ENCODE data around the gene OR2B3. TPM values are rescaled to one million over a fixed set of nuclear protein-coding genes. Genes with fewer than 3 reads are reported as not detected.

Gene OR2B3
- total RNA-seq, 1 donor from 2014 or later: not detected

- no peak for DNase-seq
- H3K36me3 Mint-ChIP-seq (ENCODE audit: low read depth): no peaks in the 10 kb centered on the region
- POLR2A ChIA-PET: no interaction called here
- no peak within 1 kb of the TSS for H3K4me3 Mint-ChIP-seq
- peaks cover 3% of the 10 kb centered on the region for H3K9me3 Mint-ChIP-seq
- TF ChIP-seq, protein P1, sequence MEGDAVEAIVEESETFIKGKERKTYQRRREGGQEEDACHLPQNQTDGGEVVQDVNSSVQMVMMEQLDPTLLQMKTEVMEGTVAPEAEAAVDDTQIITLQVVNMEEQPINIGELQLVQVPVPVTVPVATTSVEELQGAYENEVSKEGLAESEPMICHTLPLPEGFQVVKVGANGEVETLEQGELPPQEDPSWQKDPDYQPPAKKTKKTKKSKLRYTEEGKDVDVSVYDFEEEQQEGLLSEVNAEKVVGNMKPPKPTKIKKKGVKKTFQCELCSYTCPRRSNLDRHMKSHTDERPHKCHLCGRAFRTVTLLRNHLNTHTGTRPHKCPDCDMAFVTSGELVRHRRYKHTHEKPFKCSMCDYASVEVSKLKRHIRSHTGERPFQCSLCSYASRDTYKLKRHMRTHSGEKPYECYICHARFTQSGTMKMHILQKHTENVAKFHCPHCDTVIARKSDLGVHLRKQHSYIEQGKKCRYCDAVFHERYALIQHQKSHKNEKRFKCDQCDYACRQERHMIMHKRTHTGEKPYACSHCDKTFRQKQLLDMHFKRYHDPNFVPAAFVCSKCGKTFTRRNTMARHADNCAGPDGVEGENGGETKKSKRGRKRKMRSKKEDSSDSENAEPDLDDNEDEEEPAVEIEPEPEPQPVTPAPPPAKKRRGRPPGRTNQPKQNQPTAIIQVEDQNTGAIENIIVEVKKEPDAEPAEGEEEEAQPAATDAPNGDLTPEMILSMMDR (IDR thresholded peaks at IDR 0.05): no peak
- intact Hi-C loops (cut with micrococcal nuclease): no loop called here
- no peaks in the 10 kb centered on the region for H3K4me1 Mint-ChIP-seq
- peaks cover 31% of the 10 kb centered on the region for H3K27me3 Mint-ChIP-seq
- ATAC-seq (ENCODE audit: low read depth): no peak
- no peak within 1 kb of the TSS for H3K27ac Mint-ChIP-seq
- CTCF ChIA-PET: no interaction called here
Measured at GRCh38 chr6:29045075-29045474, 42.0 kb downstream of the OR2B3 start, which contains the start of gene OR2W1. TSS of gene OR2W1 (minus strand) at chr6:29045175. CDS start at chr6:29045175, 0 bp downstream.

Other genes starting within 250 kb of the OR2B3 start
- gene TRIM27, start 163.3 kb downstream of the OR2B3 start, total RNA-seq: 59.5 and 64.8 TPM in 2 replicates
- gene ZNF311, start 82.0 kb downstream of the OR2B3 start, total RNA-seq: 0.31 TPM in 1 of 2 replicates, not detected in the other
- gene OR2W1, start 42.1 kb downstream of the OR2B3 start, total RNA-seq: not detected in 2 replicates
- gene OR2J1, start 12.2 kb upstream of the OR2B3 start, total RNA-seq: not detected in 2 replicates
- not detected in 2 replicates for gene OR2J3, start 20.7 kb upstream of the OR2B3 start, total RNA-seq
- not detected in 2 replicates for gene OR2J2, start 83.6 kb upstream of the OR2B3 start, total RNA-seq
- gene OR14J1, start 214.4 kb upstream of the OR2B3 start, total RNA-seq: not detected in 2 replicates